CD4-positive, alpha-beta T cell (primary cell): Measurements from ENCODE around the gene RNF207. TPM values are rescaled to one million over a fixed set of nuclear protein-coding genes. Genes with fewer than 3 reads are reported as not detected.

Experiments used
- ATAC-seq: fragments of 200-7000 bp; cut with Tn5 transposase; one replicate; pipeline ENCODE4 v1.10.0; 2022; ENCODE audit warnings: mild to moderate bottlenecking; ENCODE audit not compliant: poor library complexity
- CTCF ChIA-PET: fragments of 350-600 bp; sonication (Branson Sonifier 250); formaldehyde crosslinking; loops from one replicate; lab custom pipeline; 2021; ENCODE audit warnings: antibody characterized with exemption, inconsistent platforms; lab: Charles Lee
- POLR2A ChIA-PET: fragments of 350-600 bp; sonication (Branson Sonifier 250); formaldehyde crosslinking; loops from one replicate; lab custom pipeline; 2021; ENCODE audit warnings: antibody characterized with exemption, inconsistent platforms; lab: Charles Lee
- DNase-seq, 14 experiments: peaks; one replicate each; pipeline ENCODE4 v3.0.0-alpha.2; 2013 to 2020; ENCODE audit warnings: mixed read lengths in 2 of 14
- H3K27ac ChIP-seq, 2 donors: one replicate each; pipeline versions ENCODE4 v1.5.1 to v1.7.0; 2013; ENCODE audit warnings: low read length in 2 of 2, low read depth in 1 of 2, mild to moderate bottlenecking in 1 of 2
- H3K27me3 ChIP-seq, 2 experiments: 1 replicate in 1 of 2; 2 replicates in 1 of 2; pipeline versions ENCODE4 v1.6.1 to v1.7.0; 2013; ENCODE audit warnings: low read length in 2 of 2, control low read depth in 1 of 2, mild to moderate bottlenecking in 1 of 2, moderate library complexity in 1 of 2; ENCODE audit not compliant: insufficient read depth in 2 of 2, control insufficient read depth in 1 of 2
- H3K36me3 ChIP-seq: one replicate; pipeline ENCODE4 v1.6.1; 2013; ENCODE audit warnings: low read length, control low read depth; ENCODE audit not compliant: insufficient read depth
- H3K4me1 ChIP-seq: one replicate; pipeline ENCODE4 v1.6.1; 2013; ENCODE audit warnings: low read length, control low read depth; ENCODE audit not compliant: insufficient read depth
- H3K4me3 ChIP-seq: one replicate; pipeline ENCODE4 v1.5.1; 2013; ENCODE audit warnings: mild to moderate bottlenecking, low read length, moderate library complexity
- H3K9me3 ChIP-seq, 2 experiments: 1 replicate in 1 of 2; 2 replicates in 1 of 2; pipeline versions ENCODE4 v1.6.1 to v1.7.0; 2013; ENCODE audit warnings: low read length in 2 of 2, mild to moderate bottlenecking in 2 of 2, control low read depth in 1 of 2, moderate library complexity in 1 of 2; ENCODE audit not compliant: control insufficient read depth in 1 of 2, insufficient read depth in 1 of 2
- H3K27ac Mint-ChIP-seq: one replicate; pipeline ENCODE4 v1.8.0; 2020; ENCODE audit warnings: mixed read lengths
- H3K27me3 Mint-ChIP-seq: one replicate; pipeline ENCODE4 v1.8.0; 2021; ENCODE audit warnings: mixed read lengths
- H3K36me3 Mint-ChIP-seq: one replicate; pipeline ENCODE4 v1.8.0; 2021; ENCODE audit warnings: low read depth, mixed read lengths
- H3K4me1 Mint-ChIP-seq: one replicate; pipeline ENCODE4 v1.8.0; 2021; ENCODE audit warnings: low read depth, mixed read lengths
- H3K4me3 Mint-ChIP-seq: one replicate; pipeline ENCODE4 v1.8.0; 2020; ENCODE audit warnings: mild to moderate bottlenecking, mixed read lengths
- H3K9me3 Mint-ChIP-seq: one replicate; pipeline ENCODE4 v1.8.0; 2020; ENCODE audit warnings: mixed read lengths
- intact Hi-C, 2 experiments: fragments of 100-400 bp; cut with DNase I in 1 of 2; cut with micrococcal nuclease in 1 of 2; formaldehyde crosslinking; loops; one replicate each; pipeline versions ENCODE4 v1.15.1 to v1.9.0; 2023 to 2025; cut with DNase I, micrococcal nuclease
- total RNA-seq, 174 experiments: library from RNA in 2 of 174; stranded (reverse) in 2 of 174; gene quantifications; one replicate each; pipeline ENCODE4 v1.2.3 and lab custom pipeline; 2021 to 2026
- TF ChIP-seq, protein P1 (sequence below): fragments of 200-600 bp; IDR thresholded peaks from one replicate; pipeline ENCODE4 v1.8.0; 2022; ENCODE audit warnings: antibody characterized with exemption, mild to moderate bottlenecking

The RNF207 gene
- total RNA-seq, 2 experiments from 2014 or later, result 5.4 to 6.8 TPM

- intact Hi-C loops, result no loop called here
- Histone ChIP-seq H3K27me3 (peaks cover 6 to 13% of the 10 kb centered on the region in 2 experiments), H3K36me3 (no peaks in the 10 kb centered on the region), H3K27ac (no peak overlapping the region), H3K9me3 (peaks cover 0 to 14% of the 10 kb centered on the region in 2 experiments), H3K4me3 (no peak overlapping the region), H3K4me1 (no peaks in the 10 kb centered on the region)
- H3K9me3 Mint-ChIP-seq, result no peaks in the 10 kb centered on the region
- no peak overlapping the region for H3K27ac Mint-ChIP-seq
- ATAC-seq (no peak), DNase-seq (no peak)
- peaks cover 15% of the 10 kb centered on the region for H3K27me3 Mint-ChIP-seq
- H3K4me3 Mint-ChIP-seq, result no peak overlapping the region
- TF ChIP-seq, protein P1, sequence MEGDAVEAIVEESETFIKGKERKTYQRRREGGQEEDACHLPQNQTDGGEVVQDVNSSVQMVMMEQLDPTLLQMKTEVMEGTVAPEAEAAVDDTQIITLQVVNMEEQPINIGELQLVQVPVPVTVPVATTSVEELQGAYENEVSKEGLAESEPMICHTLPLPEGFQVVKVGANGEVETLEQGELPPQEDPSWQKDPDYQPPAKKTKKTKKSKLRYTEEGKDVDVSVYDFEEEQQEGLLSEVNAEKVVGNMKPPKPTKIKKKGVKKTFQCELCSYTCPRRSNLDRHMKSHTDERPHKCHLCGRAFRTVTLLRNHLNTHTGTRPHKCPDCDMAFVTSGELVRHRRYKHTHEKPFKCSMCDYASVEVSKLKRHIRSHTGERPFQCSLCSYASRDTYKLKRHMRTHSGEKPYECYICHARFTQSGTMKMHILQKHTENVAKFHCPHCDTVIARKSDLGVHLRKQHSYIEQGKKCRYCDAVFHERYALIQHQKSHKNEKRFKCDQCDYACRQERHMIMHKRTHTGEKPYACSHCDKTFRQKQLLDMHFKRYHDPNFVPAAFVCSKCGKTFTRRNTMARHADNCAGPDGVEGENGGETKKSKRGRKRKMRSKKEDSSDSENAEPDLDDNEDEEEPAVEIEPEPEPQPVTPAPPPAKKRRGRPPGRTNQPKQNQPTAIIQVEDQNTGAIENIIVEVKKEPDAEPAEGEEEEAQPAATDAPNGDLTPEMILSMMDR, result no peak
- H3K36me3 Mint-ChIP-seq, result no peaks in the 10 kb centered on the region
- POLR2A ChIA-PET, result no interaction called here
- H3K4me1 Mint-ChIP-seq, result no peaks in the 10 kb centered on the region
- CTCF ChIA-PET, result no interaction called here
Observed at GRCh38 chr1:6165441-6165985, 40.4 kb upstream of the RNF207 start.

DNA sequence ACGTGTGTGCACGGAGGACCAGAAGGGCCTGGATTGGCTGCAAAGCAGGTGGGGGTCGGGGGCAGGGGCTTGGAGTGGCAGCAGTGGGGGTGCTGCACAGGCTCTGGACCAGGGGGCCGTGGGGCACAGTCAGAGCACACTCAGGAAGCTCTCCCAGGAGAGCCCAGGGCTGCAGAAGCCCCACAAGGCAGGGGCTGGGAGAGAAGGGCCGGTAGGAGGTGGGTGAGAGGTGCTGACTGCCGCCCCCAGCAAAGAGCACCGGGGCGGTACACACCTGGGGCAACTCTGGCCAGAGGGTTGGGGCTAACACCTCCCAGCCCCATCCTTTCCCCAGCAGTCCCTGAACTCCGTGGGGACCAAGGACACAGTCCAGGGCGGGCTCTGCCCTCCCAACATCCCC is 39.7 kb upstream of the RNF207 start:
- H3K27me3 Mint-ChIP-seq, result peaks cover 12% of the 10 kb centered on the region
- no peak overlapping the region for H3K4me3 Mint-ChIP-seq
- H3K36me3 ChIP-seq, result no peaks in the 10 kb centered on the region
- no peak overlapping the region for H3K4me3 ChIP-seq
- TF ChIP-seq, protein P1, result no peak
- H3K4me1 ChIP-seq, result no peaks in the 10 kb centered on the region
- CTCF ChIA-PET, result no interaction called here
- no peaks in the 10 kb centered on the region for H3K9me3 Mint-ChIP-seq
- no peak overlapping the region for H3K27ac Mint-ChIP-seq
- H3K36me3 Mint-ChIP-seq, result no peaks in the 10 kb centered on the region
- peaks cover 0 to 13% of the 10 kb centered on the region in 2 experiments for H3K9me3 ChIP-seq
- H3K27me3 ChIP-seq, result peaks cover 2 to 6% of the 10 kb centered on the region in 2 experiments
- ATAC-seq, result no peak
- no peak for DNase-seq
- intact Hi-C loops, result no loop called here
- POLR2A ChIA-PET, result no interaction called here
- H3K4me1 Mint-ChIP-seq, result no peaks in the 10 kb centered on the region
- no peak overlapping the region for H3K27ac ChIP-seq

DNA sequence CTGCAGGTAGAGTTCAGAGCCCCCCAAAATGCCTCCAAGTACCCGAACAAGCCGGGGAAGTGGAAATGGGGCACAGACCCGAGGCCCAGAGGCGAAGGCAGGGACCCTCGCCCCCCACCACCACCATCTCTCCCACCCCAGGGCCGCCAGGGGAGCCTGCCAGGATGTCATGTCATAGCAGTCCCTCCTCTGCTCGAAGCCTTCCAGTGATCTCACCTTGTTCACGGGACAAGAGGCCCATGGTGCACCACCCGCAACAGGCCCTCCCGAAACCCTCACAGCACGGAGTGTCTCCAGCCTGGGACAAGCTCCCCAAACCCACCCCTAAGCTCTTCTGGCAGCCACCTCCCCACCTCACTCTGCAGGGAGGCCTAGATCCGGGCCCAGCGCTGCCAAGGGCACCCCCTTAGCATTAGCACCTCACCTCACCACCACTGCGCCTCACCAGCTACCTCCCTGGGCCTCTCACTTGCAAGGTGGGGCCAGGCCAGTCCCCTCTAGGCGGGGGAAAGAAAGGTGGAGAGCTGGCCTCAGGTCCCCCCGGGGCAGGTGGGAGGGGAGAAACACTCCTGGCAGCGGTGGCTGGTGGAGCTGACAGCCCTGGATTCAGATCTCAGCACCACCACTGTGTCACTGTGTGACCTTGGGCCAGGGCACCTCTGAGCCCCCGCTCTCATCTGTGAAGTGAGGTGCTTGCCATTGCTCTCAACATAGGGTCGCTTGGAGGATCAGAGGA is 39.1 kb upstream of the RNF207 start:
- H3K27ac Mint-ChIP-seq, result no peak overlapping the region
- no peak overlapping the region for H3K27ac ChIP-seq
- H3K4me1 ChIP-seq, result no peaks in the 10 kb centered on the region
- no peaks in the 10 kb centered on the region for H3K36me3 Mint-ChIP-seq
- ATAC-seq (no peak), DNase-seq (no peak)
- POLR2A ChIA-PET, result no interaction called here
- H3K36me3 ChIP-seq, result no peaks in the 10 kb centered on the region
- peaks cover 0 to 7% of the 10 kb centered on the region in 2 experiments for H3K9me3 ChIP-seq
- no peak overlapping the region for H3K4me3 ChIP-seq
- no peaks in the 10 kb centered on the region for H3K4me1 Mint-ChIP-seq
- intact Hi-C loops, result no loop called here
- H3K27me3 Mint-ChIP-seq, result peaks cover 18% of the 10 kb centered on the region
- H3K4me3 Mint-ChIP-seq, result no peak overlapping the region
- CTCF ChIA-PET, result no interaction called here
- H3K27me3 ChIP-seq, result peaks cover 5 to 7% of the 10 kb centered on the region in 2 experiments
- H3K9me3 Mint-ChIP-seq, result no peaks in the 10 kb centered on the region
- TF ChIP-seq, protein P1, result no peak
